Fibroblast of skin of right quadriceps (primary cell): ENCODE results near the gene GRAMD4.
"Not testable (repeated sequence)": the region's sequence is repeated elsewhere in the genome, so short reads cannot be mapped to it uniquely, and the experiment has no call there.

Experiments
- DNase-seq: peaks from one replicate; pipeline ENCODE4 v3.0.0-alpha.2; 2013

Gene GRAMD4

GRCh38 chr22:46621243-46621930 is 1.2 kb downstream of the GRAMD4 start:
- not testable (repeated sequence) for DNase-seq

- DNase-seq: no peak
These were observed 1.9 kb downstream of the GRAMD4 start for GRCh38 chr22:46622081-46622521.

GRCh38 chr22:46625113-46625842 is 5.1 kb downstream of the GRAMD4 start:
- DNase-seq: no peak

- DNase-seq: no peak
These were observed 5.7 kb downstream of the GRAMD4 start for GRCh38 chr22:46625843-46626349.

- DNase-seq: no peak
These were observed 6.2 kb downstream of the GRAMD4 start for GRCh38 chr22:46626356-46626755.

GRCh38 chr22:46626911-46627805 is 7.0 kb downstream of the GRAMD4 start:
- no peak for DNase-seq

- no peak for DNase-seq
These were observed 7.8 kb downstream of the GRAMD4 start for GRCh38 chr22:46627806-46628482.

- no peak for DNase-seq
These were observed 8.6 kb downstream of the GRAMD4 start for GRCh38 chr22:46628756-46629155.

- no peak for DNase-seq
These were observed 9.1 kb downstream of the GRAMD4 start for GRCh38 chr22:46629291-46629690.

- DNase-seq: no peak
These were observed 10.9 kb downstream of the GRAMD4 start for GRCh38 chr22:46631113-46631512.

GRCh38 chr22:46632646-46633249 is 12.6 kb downstream of the GRAMD4 start:
- DNase-seq: no peak

GRCh38 chr22:46633334-46633890 is 13.2 kb downstream of the GRAMD4 start:
- DNase-seq: no peak

- DNase-seq: no peak
These were observed 14.0 kb downstream of the GRAMD4 start for GRCh38 chr22:46634011-46634699.

- not testable (repeated sequence) for DNase-seq
These were observed 14.9 kb downstream of the GRAMD4 start for GRCh38 chr22:46634973-46635685.

GRCh38 chr22:46635756-46636155 is 15.6 kb downstream of the GRAMD4 start:
- DNase-seq: no peak

- DNase-seq: no peak
These were observed 16.2 kb downstream of the GRAMD4 start for GRCh38 chr22:46636221-46637002.

GRCh38 chr22:46637711-46638600 is 17.8 kb downstream of the GRAMD4 start:
- no peak for DNase-seq
